Lower leg skin (tissue), 4 donors: ENCODE results near the gene C2orf92. TPM values are rescaled to one million over a fixed set of nuclear protein-coding genes. Genes with fewer than 3 reads are reported as not detected.

Experiments
- DNase-seq, 2 donors: peaks; one replicate each; pipeline ENCODE4 v3.0.0-alpha.2; 2019; ENCODE audit warnings: low spot score in 2 of 2
- H3K4me3 ChIP-seq: fragments of 200-600 bp; sonication (generic); 2 replicates; pipeline ENCODE4 v1.5.1; 2017; ENCODE audit warnings: mild to moderate bottlenecking, low read depth; ENCODE audit not compliant: poor library complexity, severe bottlenecking
- CTCF ChIP-seq, 3 donors: fragments of 450-650 bp; IDR thresholded peaks; one replicate each; pipeline ENCODE4 v1.5.1; 2016; ENCODE audit warnings: antibody characterized with exemption in 3 of 3, mild to moderate bottlenecking in 3 of 3, moderate library complexity in 2 of 3
- POLR2A ChIP-seq, 2 donors: fragments of 450-650 bp; IDR thresholded peaks; one replicate each; pipeline ENCODE4 v1.6.1; 2016 to 2017; ENCODE audit warnings: antibody characterized with exemption in 2 of 2, mild to moderate bottlenecking in 1 of 2, moderate library complexity in 1 of 2
- WGBS, 2 donors: methylation state at CpG; one replicate each; pipeline ENCODE4 v1.1.5; 2018; 5-methylcytosine and 5-hydroxymethylcytosine counted together
- intact Hi-C: fragments of 100-400 bp; cut with DNase I; formaldehyde crosslinking; loops from one replicate; pipeline ENCODE4 v1.15.0; 2023; ENCODE audit warnings: low total_unique reads
- total RNA-seq, 4 donors: library from RNA; depleted of rRNA; stranded (reverse); fragments of >200 nt; gene quantifications; one replicate each; pipeline ENCODE4 v1.1.0, GENCODE V29; 2016

Gene C2orf92
- total RNA-seq, 4 donors from 2014 or later = 5.0 to 20.2 (median 13.4) TPM

- intact Hi-C loops = no loop called here
- no peak overlapping the region for H3K4me3 ChIP-seq
- no peak for DNase-seq
- TF ChIP-seq POLR2A (IDR thresholded peaks at IDR 0.05) (no peak), CTCF (IDR thresholded peaks at IDR 0.05) (no peak)
- WGBS, 2 donors = 78 to 82% methylated on average over 20 of the region's 21 CpGs
Measured at GRCh38 chr2:97716695-97717612, 47.4 kb downstream of the C2orf92 start.

- DNase-seq = no peak
- no peak for TF ChIP-seq POLR2A (IDR thresholded peaks at IDR 0.05)
- TF ChIP-seq CTCF (IDR thresholded peaks at IDR 0.05) = no peak
- WGBS, 2 donors = 70 to 85% methylated on average over 3 of the region's 3 CpGs
- intact Hi-C loops = no loop called here
- H3K4me3 ChIP-seq = no peak overlapping the region
Measured at GRCh38 chr2:97717613-97717995, 48.1 kb downstream of the C2orf92 start.

- WGBS, 2 donors = 65 to 79% methylated on average over 17 to 21 of the region's 21 CpGs
- no peak overlapping the region for H3K4me3 ChIP-seq
- no peak for DNase-seq
- TF ChIP-seq POLR2A (IDR thresholded peaks at IDR 0.05) (no peak), CTCF (IDR thresholded peaks at IDR 0.05) (no peak)
- intact Hi-C loops = no loop called here
Measured at GRCh38 chr2:97718051-97718882, 48.8 kb downstream of the C2orf92 start.

GRCh38 chr2:97718942-97719341, 49.4 kb downstream of the C2orf92 start:
- H3K4me3 ChIP-seq = no peak overlapping the region
- intact Hi-C loops = no loop called here
- WGBS, 2 donors = 64% methylated on average over 3 of the region's 3 CpGs
- TF ChIP-seq POLR2A (IDR thresholded peaks at IDR 0.05) (no peak), CTCF (IDR thresholded peaks at IDR 0.05) (no peak)
- DNase-seq = no peak

GRCh38 chr2:97719362-97720155, 50.0 kb downstream of the C2orf92 start:
- 94 to 95% methylated on average over 16 of the region's 16 CpGs for WGBS, 2 donors
- no peak overlapping the region for H3K4me3 ChIP-seq
- intact Hi-C loops = no loop called here
- no peak for TF ChIP-seq CTCF (IDR thresholded peaks at IDR 0.05)
- no peak for DNase-seq
